K562 (cell line): ENCODE data around the gene FADS1. TPM values are rescaled to one million over a fixed set of nuclear protein-coding genes. Genes with fewer than 3 reads are reported as not detected.

Experiments used
- NFE2 ChIP-seq: IDR thresholded peaks from 2 replicates; pipeline ENCODE4 v1.6.1; 2014; ENCODE audit warnings: antibody characterized with exemption, low read depth
- PCBP1 ChIP-seq: fragments of 200-400 bp; formaldehyde crosslinking; IDR thresholded peaks from 2 replicates; pipeline ENCODE4 v1.6.1; 2018; ENCODE audit warnings: mild to moderate bottlenecking, low read depth, low read length; ENCODE audit not compliant: poor library complexity, severe bottlenecking
- RBFOX2 ChIP-seq: fragments of 200-400 bp; formaldehyde crosslinking; IDR thresholded peaks from 2 replicates; pipeline ENCODE4 v1.6.1; 2017; ENCODE audit warnings: low read depth, mild to moderate bottlenecking, low read length, moderate library complexity
- RREB1 ChIP-seq: fragments of 250-450 bp; sonication (Bioruptor Pico); IDR thresholded peaks from 2 replicates; pipeline ENCODE4 v1.4.0; 2020
- STAT6 ChIP-seq: sonication (generic); formaldehyde crosslinking; IDR thresholded peaks from 2 replicates; pipeline ENCODE4 v1.8.1; 2023; ENCODE audit warnings: mild to moderate bottlenecking, missing genetic modification reagents
- TBP ChIP-seq: optimal IDR thresholded peaks from 2 replicates; pipeline ENCODE3; 2011; ENCODE audit warnings: low read depth, low read length, improper control_type of control experiment
- TCFL5 ChIP-seq: fragments of 250-450 bp; sonication (Bioruptor Pico); conservative IDR thresholded peaks from 2 replicates; pipeline ENCODE4 v1.6.1; 2021; ENCODE audit warnings: mild to moderate bottlenecking, moderate library complexity, matching md5 sums
- TEAD1 ChIP-seq, 2 experiments: fragments of 450-650 bp in 1 of 2; sonication (generic) in 1 of 2; formaldehyde crosslinking; IDR thresholded peaks; 2 replicates each; pipeline versions ENCODE4 v1.4.0 to v1.8.0; 2020 to 2022; ENCODE audit warnings: mild to moderate bottlenecking in 2 of 2, missing genetic modification reagents in 1 of 2
- ZBTB2 ChIP-seq: fragments of 450-650 bp; IDR thresholded peaks from 2 replicates; pipeline ENCODE4 v1.6.1; 2016; ENCODE audit warnings: antibody characterized with exemption
- ZBTB33 ChIP-seq: sonication (generic); formaldehyde crosslinking; IDR thresholded peaks from 2 replicates; pipeline ENCODE4 v1.8.1; 2023; ENCODE audit warnings: mild to moderate bottlenecking, missing genetic modification reagents
- ZNF449 ChIP-seq: fragments of 250-450 bp; sonication (Bioruptor Pico); IDR thresholded peaks from 2 replicates; pipeline ENCODE4 v1.8.0; 2022; ENCODE audit warnings: moderate library complexity, mild to moderate bottlenecking, inconsistent platforms
- ZNF695 ChIP-seq: fragments of 450-650 bp; formaldehyde crosslinking; IDR thresholded peaks from 2 replicates; pipeline ENCODE4 v1.4.0; 2020; ENCODE audit warnings: mild to moderate bottlenecking, moderate library complexity
- polyA plus RNA-seq, 8 experiments: library from polyadenylated mRNA; depleted of rRNA in 4 of 8; stranded (reverse) in 5 of 8; unstranded in 3 of 8; fragments of >200 nt; fragmentation: Nextera tagmentation in 2 of 8; fragmentation: Illumina TruSeq in 1 of 8; extraction: Ambion mirVana in 2 of 8; extraction: Trizol in 1 of 8; gene quantifications; 2 replicates each; pipeline versions ENCODE4 v1.2.1 to v1.2.3, GENCODE V29; 2011 to 2014; ENCODE audit warnings: inconsistent platforms in 1 of 8, missing spikeins in 1 of 8
- total RNA-seq, 7 experiments: library from RNA; depleted of rRNA in 6 of 7; stranded (reverse); fragments of >200 nt in 6 of 7; fragmentation: Illumina TruSeq in 2 of 7; extraction: Trizol in 2 of 7; gene quantifications; 2 replicates each; pipeline versions ENCODE4 v1.2.1 to v1.2.3, GENCODE V29; 2011 to 2021; ENCODE audit warnings: low replicate concordance in 1 of 7

Gene FADS1
- total and polyA plus RNA-seq, 9 of the 15 experiments (the other 6 are each of a cell fraction or from before 2014, with no cell fraction given), result 110 to 864 (median 364) TPM

GRCh38 chr11:61797263-61797944 is 19.4 kb downstream of the FADS1 start (continued):
- TF ChIP-seq TEAD1 (CRISPR knock-in tag; IDR thresholded peaks at IDR 0.05) (no peak), ZBTB33 (no peak), TBP (no peak), RREB1 (CRISPR knock-in tag) (no peak), ZBTB2 (no peak), STAT6 (CRISPR knock-in tag) (no peak), RBFOX2 (peak; percentile 28; the same call in 1 of the 2 replicates), TCFL5 (CRISPR knock-in tag) (no peak), ZNF695 (CRISPR knock-in tag) (no peak), ZNF449 (CRISPR knock-in tag) (no peak), NFE2 (no peak), PCBP1 (no peak)
